Lower lobe of right lung (tissue), 2 donors: ENCODE results near the gene CDKAL1. TPM values are rescaled to one million over a fixed set of nuclear protein-coding genes. Genes with fewer than 3 reads are reported as not detected.

Experiments
- ATAC-seq, 2 donors: fragments of 200-7000 bp; cut with Tn5 transposase; one replicate each; pipeline ENCODE4 v1.9.1; 2020 to 2022; ENCODE audit warnings: mild to moderate bottlenecking in 2 of 2, moderate library complexity in 2 of 2
- DNase-seq: peaks from one replicate; pipeline ENCODE4 v3.0.0-alpha.2; 2020
- H3K27ac ChIP-seq: fragments of 200-600 bp; one replicate; pipeline ENCODE4 v1.8.0; 2022
- H3K27me3 ChIP-seq: fragments of 200-600 bp; one replicate; pipeline ENCODE4 v1.8.0; 2022; ENCODE audit warnings: low read depth
- H3K36me3 ChIP-seq: fragments of 200-600 bp; one replicate; pipeline ENCODE4 v1.8.0; 2022; ENCODE audit warnings: mild to moderate bottlenecking
- H3K4me1 ChIP-seq: fragments of 200-600 bp; one replicate; pipeline ENCODE4 v1.8.0; 2022
- H3K4me3 ChIP-seq: fragments of 200-600 bp; one replicate; pipeline ENCODE4 v1.8.0; 2022; ENCODE audit warnings: mild to moderate bottlenecking
- H3K9me3 ChIP-seq: fragments of 200-600 bp; one replicate; pipeline ENCODE4 v1.8.0; 2022
- intact Hi-C: fragments of 100-400 bp; cut with DNase I; formaldehyde crosslinking; loops from one replicate; pipeline ENCODE4 v1.11.0; 2022
- total RNA-seq: library from RNA; stranded (reverse); fragmentation: NEBNext Ultra II Directional; extraction: Animal tissue kit (Norgen Biotek cat#: 25700); gene quantifications from one replicate; pipeline ENCODE4 v1.2.1, GENCODE V29; 2021
- TF ChIP-seq, protein P1 (sequence below): fragments of 200-600 bp; IDR thresholded peaks from one replicate; pipeline ENCODE4 v1.8.0; 2022; ENCODE audit warnings: antibody characterized with exemption, mild to moderate bottlenecking
- donor health status: DM: no; HTN: yes; CAD: no; lungs with severe emphysema.

Gene CDKAL1
- total RNA-seq, 1 donor from 2014 or later: 16.0 TPM

DNA sequence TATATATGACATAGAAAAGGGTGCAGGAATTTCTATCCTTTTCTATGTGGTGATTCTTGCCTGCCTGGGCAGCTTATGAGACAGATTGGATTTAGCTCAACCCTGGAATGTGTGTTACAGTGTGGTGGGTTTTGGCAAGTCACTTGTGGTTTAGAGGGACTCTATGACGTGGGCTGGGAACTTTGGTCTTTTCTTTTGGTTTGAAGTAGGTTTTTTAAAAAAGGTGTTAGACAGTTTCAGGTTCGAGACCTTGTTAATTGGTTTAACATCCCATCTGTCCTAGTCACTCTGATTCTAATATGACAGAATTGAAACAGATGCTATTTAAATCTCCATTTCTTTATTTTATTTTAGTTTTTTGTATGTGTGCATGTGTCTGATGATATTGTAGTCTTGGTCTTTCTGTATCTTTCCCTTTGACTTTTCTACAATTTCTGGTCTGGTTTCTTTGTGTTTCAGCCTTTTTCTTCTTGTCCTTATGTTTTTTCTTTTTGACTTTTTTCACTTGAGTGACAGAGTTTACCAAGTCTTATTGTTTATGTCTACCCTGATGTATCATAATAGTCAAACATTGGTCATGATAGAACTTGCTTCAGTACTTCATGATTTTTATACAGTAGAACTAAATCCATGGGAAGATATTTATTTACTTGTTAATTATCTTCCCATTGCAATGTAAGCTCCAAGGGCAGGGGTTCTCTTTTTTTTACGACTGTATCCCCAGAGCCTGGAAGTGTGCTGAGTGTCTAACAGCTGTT is 174.3 kb downstream of the CDKAL1 start:
- H3K4me1 ChIP-seq: no peaks in the 10 kb centered on the region
- intact Hi-C loops: no loop called here
- DNase-seq: no peak

DNA sequence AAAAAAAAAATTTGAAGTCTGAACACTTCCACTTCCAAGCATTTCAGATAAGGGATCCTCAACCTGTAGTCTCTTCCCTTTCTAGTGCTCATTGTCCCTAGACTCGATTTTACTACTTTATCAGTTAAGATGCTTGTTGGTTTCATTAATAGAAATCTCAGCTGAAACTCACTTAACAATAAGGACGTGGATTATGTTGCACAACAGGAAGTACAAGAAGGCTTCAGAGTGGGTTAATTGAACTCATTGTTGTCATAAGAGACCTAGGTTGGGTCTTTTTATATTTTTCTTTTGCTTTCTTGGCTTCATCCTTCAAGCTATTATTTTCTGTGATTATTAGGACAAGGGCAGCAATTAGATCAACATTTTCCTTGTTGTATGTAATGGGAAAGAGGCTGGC is 175.2 kb downstream of the CDKAL1 start:
- ATAC-seq (no peak), DNase-seq (no peak)
- intact Hi-C loops: no loop called here
- no peak overlapping the region for H3K4me3 ChIP-seq
- H3K27me3 ChIP-seq: no peaks in the 10 kb centered on the region
- H3K9me3 ChIP-seq: no peaks in the 10 kb centered on the region
- no peaks in the 10 kb centered on the region for H3K4me1 ChIP-seq
- no peaks in the 10 kb centered on the region for H3K36me3 ChIP-seq
- no peak overlapping the region for H3K27ac ChIP-seq
- TF ChIP-seq, protein P1, sequence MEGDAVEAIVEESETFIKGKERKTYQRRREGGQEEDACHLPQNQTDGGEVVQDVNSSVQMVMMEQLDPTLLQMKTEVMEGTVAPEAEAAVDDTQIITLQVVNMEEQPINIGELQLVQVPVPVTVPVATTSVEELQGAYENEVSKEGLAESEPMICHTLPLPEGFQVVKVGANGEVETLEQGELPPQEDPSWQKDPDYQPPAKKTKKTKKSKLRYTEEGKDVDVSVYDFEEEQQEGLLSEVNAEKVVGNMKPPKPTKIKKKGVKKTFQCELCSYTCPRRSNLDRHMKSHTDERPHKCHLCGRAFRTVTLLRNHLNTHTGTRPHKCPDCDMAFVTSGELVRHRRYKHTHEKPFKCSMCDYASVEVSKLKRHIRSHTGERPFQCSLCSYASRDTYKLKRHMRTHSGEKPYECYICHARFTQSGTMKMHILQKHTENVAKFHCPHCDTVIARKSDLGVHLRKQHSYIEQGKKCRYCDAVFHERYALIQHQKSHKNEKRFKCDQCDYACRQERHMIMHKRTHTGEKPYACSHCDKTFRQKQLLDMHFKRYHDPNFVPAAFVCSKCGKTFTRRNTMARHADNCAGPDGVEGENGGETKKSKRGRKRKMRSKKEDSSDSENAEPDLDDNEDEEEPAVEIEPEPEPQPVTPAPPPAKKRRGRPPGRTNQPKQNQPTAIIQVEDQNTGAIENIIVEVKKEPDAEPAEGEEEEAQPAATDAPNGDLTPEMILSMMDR: no peak

More for the DNA sequence above, 174.3 kb downstream of the CDKAL1 start:
- no peak overlapping the region for H3K27ac ChIP-seq
- H3K9me3 ChIP-seq: no peaks in the 10 kb centered on the region
- ATAC-seq: peak in 1 of 2 donors; percentile 43
- no peaks in the 10 kb centered on the region for H3K27me3 ChIP-seq
- no peak overlapping the region for H3K4me3 ChIP-seq
- H3K36me3 ChIP-seq: no peaks in the 10 kb centered on the region
- TF ChIP-seq, protein P1: no peak

DNA sequence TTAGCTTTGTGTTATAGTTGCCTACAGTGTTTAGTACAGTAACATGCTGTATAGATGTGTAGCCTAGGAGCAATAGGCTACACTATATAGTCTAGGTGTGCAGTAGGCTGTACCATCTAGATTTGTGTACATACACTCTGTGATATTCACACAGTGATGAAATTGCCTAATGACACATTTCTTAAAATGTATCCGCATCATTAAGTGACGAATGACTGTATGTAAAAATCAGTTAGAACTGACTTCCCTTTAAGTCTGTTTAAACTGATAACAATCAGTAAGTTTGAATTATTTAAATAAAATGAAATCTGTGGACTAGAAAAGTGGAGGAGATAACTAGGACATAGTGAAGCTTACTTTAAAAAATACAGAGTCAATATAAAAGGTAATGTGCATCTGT is 176.1 kb downstream of the CDKAL1 start:
- Histone ChIP-seq H3K36me3 (no peaks in the 10 kb centered on the region), H3K4me1 (no peaks in the 10 kb centered on the region), H3K27ac (no peak overlapping the region), H3K27me3 (no peaks in the 10 kb centered on the region), H3K4me3 (no peak overlapping the region), H3K9me3 (no peaks in the 10 kb centered on the region)
- no peak for DNase-seq
- ATAC-seq: no peak
- intact Hi-C loops: no loop called here
- TF ChIP-seq, protein P1: no peak

DNA sequence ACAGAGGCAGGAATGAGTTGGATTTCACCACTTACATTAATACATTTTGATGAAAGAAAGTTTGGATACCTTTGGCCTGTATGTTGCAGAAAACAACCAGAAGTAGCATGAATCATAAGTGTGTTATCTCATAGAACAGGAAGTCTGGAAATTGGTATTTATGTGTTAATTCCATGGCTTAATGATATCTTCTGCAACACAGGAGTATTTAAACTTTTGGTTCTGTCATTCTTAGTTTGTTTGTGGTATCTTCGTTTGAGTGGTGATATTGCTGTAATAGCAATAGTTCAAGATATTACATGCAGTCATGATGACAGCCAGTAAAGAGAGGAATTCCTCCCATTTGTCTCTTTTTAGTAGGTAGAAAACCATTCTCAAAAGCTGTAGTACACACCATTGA is 177.3 kb downstream of the CDKAL1 start:
- DNase-seq (no peak), ATAC-seq (no peak)
- H3K27ac ChIP-seq: no peak overlapping the region
- H3K9me3 ChIP-seq: no peaks in the 10 kb centered on the region
- H3K4me1 ChIP-seq: no peaks in the 10 kb centered on the region
- intact Hi-C loops: no loop called here
- H3K27me3 ChIP-seq: no peaks in the 10 kb centered on the region
- TF ChIP-seq, protein P1: no peak
- H3K4me3 ChIP-seq: no peak overlapping the region
- H3K36me3 ChIP-seq: no peaks in the 10 kb centered on the region

- Histone ChIP-seq H3K9me3 (no peaks in the 10 kb centered on the region), H3K36me3 (no peaks in the 10 kb centered on the region), H3K4me3 (no peak overlapping the region), H3K27me3 (no peaks in the 10 kb centered on the region), H3K4me1 (no peaks in the 10 kb centered on the region), H3K27ac (no peak overlapping the region)
- TF ChIP-seq, protein P1: no peak
- intact Hi-C loops: no loop called here
- DNase-seq (no peak), ATAC-seq (no peak)
Measured at GRCh38 chr6:20712011-20712410, 177.8 kb downstream of the CDKAL1 start.
